HCT116 (cell line): ENCODE results near the gene KMT5C. TPM values are rescaled to one million over a fixed set of nuclear protein-coding genes. Genes with fewer than 3 reads are reported as not detected.

Experiments used
- ATAC-seq: fragments of 200-7000 bp; cut with Tn5 transposase; 2 replicates; pipeline ENCODE4 v1.9.1; 2020; ENCODE audit warnings: mild to moderate bottlenecking, moderate library complexity
- BruUV-seq: library from RNA; stranded (reverse); fragments of 400-500 nt; replicated peaks from 2 replicates; lab custom pipeline; 2021; lab: Mats Ljungman, UMichigan
- CTCF ChIA-PET: fragments of 300-600 bp; sonication (Branson Sonifier 250); formaldehyde crosslinking; loops from one replicate; lab custom pipeline; 2021; ENCODE audit warnings: antibody characterized with exemption; lab: Charles Lee
- POLR2A ChIA-PET: fragments of 300-600, 350-600 bp; sonication (Branson Sonifier 250); formaldehyde crosslinking; loops from one replicate; lab custom pipeline; 2021; ENCODE audit warnings: antibody characterized with exemption; lab: Charles Lee
- RAD21 ChIA-PET, 2 experiments: fragments of 300-600 bp; sonication (Branson Sonifier 250); formaldehyde crosslinking; loops; one replicate each; lab custom pipeline; 2023; ENCODE audit warnings: low total read pairs in 2 of 2; ENCODE audit not compliant: uncharacterized antibody in 2 of 2, unreplicated experiment in 2 of 2, low non-redundant PET in 1 of 2; lab: Charles Lee
- DNase-seq: peaks from one replicate; pipeline ENCODE4 v3.0.0-alpha.2; 2010; ENCODE audit warnings: low read depth, low spot score
- H2AFZ ChIP-seq: fragments of 200-600 bp; shearing (Covaris generic), sonication (generic); 2 replicates; pipeline ENCODE4 v1.6.1; 2017; ENCODE audit warnings: low read depth, mixed run types, mixed read lengths, antibody characterized with exemption, low read length; ENCODE audit not compliant: poor library complexity, severe bottlenecking
- H3K27ac ChIP-seq: 2 replicates; pipeline ENCODE4 v1.5.1; 2012; ENCODE audit warnings: low read depth, low read length
- H3K27me3 ChIP-seq: fragments of 200-600 bp; sonication (generic); 2 replicates; pipeline ENCODE4 v1.6.1; 2016; ENCODE audit warnings: mixed run types, low read length, mixed read lengths; ENCODE audit not compliant: insufficient read depth
- H3K36me3 ChIP-seq, 2 experiments: fragments of 200-500 bp in 1 of 2; fragments of 200-600 bp in 1 of 2; sonication (Bioruptor generic) in 1 of 2; sonication (generic) in 1 of 2; 2 replicates each; pipeline versions ENCODE4 v1.5.1 to v1.6.1; 2014 to 2016; ENCODE audit warnings: low read length in 2 of 2, inconsistent platforms in 1 of 2, mixed read lengths in 1 of 2, mixed run types in 1 of 2; ENCODE audit not compliant: insufficient read depth in 2 of 2, control insufficient read depth in 1 of 2
- H3K4me1 ChIP-seq, 2 experiments: fragments of 200-600 bp in 1 of 2; sonication (generic) in 1 of 2; 2 replicates each; pipeline versions ENCODE4 v1.5.1 to v1.6.1; 2012 to 2017; ENCODE audit warnings: low read length in 2 of 2, inconsistent platforms in 1 of 2, mild to moderate bottlenecking in 1 of 2, mixed read lengths in 1 of 2, mixed run types in 1 of 2, moderate library complexity in 1 of 2; ENCODE audit not compliant: insufficient read depth in 2 of 2, control insufficient read depth in 1 of 2
- H3K4me2 ChIP-seq: fragments of 200-600 bp; sonication (generic); 2 replicates; pipeline ENCODE4 v1.6.1; 2017; ENCODE audit warnings: mixed run types, low read length, mixed read lengths
- H3K4me3 ChIP-seq, 2 experiments: fragments of 200-600 bp in 1 of 2; sonication (generic) in 1 of 2; replicated peaks in 1 of 2; 2 replicates each; pipeline ENCODE4 v1.5.1; 2011 to 2016; ENCODE audit warnings: low read length in 2 of 2, control low read depth in 1 of 2, low read depth in 1 of 2, mild to moderate bottlenecking in 1 of 2, mixed read lengths in 1 of 2, mixed run types in 1 of 2
- H3K79me2 ChIP-seq: fragments of 200-600 bp; sonication (generic); 2 replicates; pipeline ENCODE4 v1.6.1; 2017; ENCODE audit warnings: mild to moderate bottlenecking, mixed run types, low read length, moderate library complexity, mixed read lengths; ENCODE audit not compliant: insufficient read depth
- H3K9ac ChIP-seq: fragments of 200-600 bp; sonication (generic); 2 replicates; pipeline ENCODE4 v1.6.1; 2016; ENCODE audit warnings: low read length, mixed read lengths
- H3K9me2 ChIP-seq: fragments of 200-600 bp; sonication (generic), shearing (Covaris generic); 2 replicates; pipeline ENCODE4 v1.6.1; 2017; ENCODE audit warnings: mixed run types, mild to moderate bottlenecking, moderate library complexity; ENCODE audit not compliant: insufficient read depth
- H3K9me3 ChIP-seq, 2 experiments: fragments of 200-500 bp in 1 of 2; fragments of 200-600 bp in 1 of 2; sonication (Bioruptor generic) in 1 of 2; sonication (generic) in 1 of 2; 2 replicates each; pipeline ENCODE4 v1.6.1; 2014 to 2017; ENCODE audit warnings: low read length in 2 of 2, mixed read lengths in 2 of 2, inconsistent platforms in 1 of 2, low read depth in 1 of 2, mild to moderate bottlenecking in 1 of 2, mixed run types in 1 of 2, moderate library complexity in 1 of 2; ENCODE audit not compliant: control insufficient read depth in 1 of 2, insufficient read depth in 1 of 2
- H4K20me1 ChIP-seq: fragments of 200-600 bp; sonication (generic), shearing (Covaris generic); 2 replicates; pipeline ENCODE4 v1.6.1; 2017; ENCODE audit warnings: mixed run types, mild to moderate bottlenecking, moderate library complexity; ENCODE audit not compliant: insufficient read depth
- ELF1 ChIP-seq: IDR thresholded peaks from 2 replicates; pipeline ENCODE4 v1.6.1; 2012; ENCODE audit warnings: low read depth, borderline replicate concordance
- EZH2 ChIP-seq: fragments of 200-600 bp; sonication (generic); IDR thresholded peaks from 2 replicates; pipeline ENCODE4 v1.6.1; 2017; ENCODE audit warnings: antibody characterized with exemption, mixed run types
- EZH2phosphoT487 ChIP-seq: fragments of 200-600 bp; IDR thresholded peaks from 2 replicates; pipeline ENCODE4 v1.6.1; 2018; ENCODE audit warnings: antibody characterized with exemption, borderline replicate concordance
- FOSL1 ChIP-seq: IDR thresholded peaks from 2 replicates; pipeline ENCODE4 v1.6.1; 2012; ENCODE audit warnings: low read depth
- MAX ChIP-seq: IDR thresholded peaks from 2 replicates; pipeline ENCODE4 v1.6.1; 2012
- POLR2A ChIP-seq: IDR thresholded peaks from 2 replicates; pipeline ENCODE4 v1.7.0; 2011; ENCODE audit warnings: borderline replicate concordance; ENCODE audit not compliant: insufficient read depth, insufficient read length; ENCODE audit errors: extremely low read depth
- POLR2AphosphoS5 ChIP-seq: IDR thresholded peaks from 2 replicates; pipeline ENCODE4 v1.6.1; 2011; ENCODE audit warnings: mild to moderate bottlenecking, low read depth, low read length, moderate library complexity
- RAD21 ChIP-seq: IDR thresholded peaks from 2 replicates; pipeline ENCODE4 v1.6.1; 2012; ENCODE audit warnings: low read depth, mild to moderate bottlenecking
- SIN3A ChIP-seq: IDR thresholded peaks from 2 replicates; pipeline ENCODE4 v1.6.1; 2012; ENCODE audit warnings: low read depth
- SP1 ChIP-seq: IDR thresholded peaks from 2 replicates; pipeline ENCODE4 v1.6.1; 2012; ENCODE audit warnings: low read depth
- TCF7L2 ChIP-seq: IDR thresholded peaks from 2 replicates; pipeline ENCODE4 v1.7.0; 2011; ENCODE audit warnings: borderline replicate concordance, inconsistent platforms; ENCODE audit not compliant: insufficient read depth, insufficient read length; ENCODE audit errors: extremely low read depth
- YY1 ChIP-seq: IDR thresholded peaks from 2 replicates; pipeline ENCODE4 v1.6.1; 2011; ENCODE audit warnings: low read length, low read depth, moderate library complexity, mild to moderate bottlenecking; ENCODE audit not compliant: insufficient replicate concordance; ENCODE audit errors: extremely low read depth
- ZNF274 ChIP-seq: fragments of 200-500 bp; sonication (Bioruptor generic); IDR thresholded peaks from 2 replicates; pipeline ENCODE4 v1.6.1; 2014; ENCODE audit warnings: mild to moderate bottlenecking, low read depth, low read length, inconsistent platforms
- intact Hi-C: fragments of 100-400 bp; cut with micrococcal nuclease; formaldehyde crosslinking; loops from 2 replicates; pipeline ENCODE4 v1.10.0; 2022
- total RNA-seq: library from RNA; stranded (reverse); gene quantifications from one replicate; pipeline ENCODE4 v1.2.1, GENCODE V29; 2021; ENCODE audit not compliant: unreplicated experiment
- TF ChIP-seq, protein P1 (sequence below): IDR thresholded peaks from 2 replicates; pipeline ENCODE4 v1.6.1; 2011; ENCODE audit warnings: mild to moderate bottlenecking, low read length, moderate library complexity; ENCODE audit not compliant: insufficient replicate concordance; ENCODE audit errors: extremely low read depth
- TF ChIP-seq, protein P2 (sequence below): IDR thresholded peaks from 2 replicates; pipeline ENCODE4 v1.6.1; 2012; ENCODE audit warnings: low read depth
- TF ChIP-seq, protein P3 (sequence below), 3 experiments: fragments of 200-600 bp in 1 of 3; sonication (generic) in 1 of 3; IDR thresholded peaks in 2 of 3; conservative IDR thresholded peaks in 1 of 3; 2 replicates each; pipeline ENCODE4 v1.5.1; 2012 to 2017; ENCODE audit warnings: low read depth in 2 of 3, low read length in 2 of 3, antibody characterized with exemption in 1 of 3, borderline replicate concordance in 1 of 3, control low read depth in 1 of 3, mild to moderate bottlenecking in 1 of 3, mixed read lengths in 1 of 3, mixed run types in 1 of 3, moderate library complexity in 1 of 3; ENCODE audit not compliant: insufficient read depth in 1 of 3

KMT5C gene
- total RNA-seq, 1 experiment from 2014 or later: 27.5 TPM

DNA sequence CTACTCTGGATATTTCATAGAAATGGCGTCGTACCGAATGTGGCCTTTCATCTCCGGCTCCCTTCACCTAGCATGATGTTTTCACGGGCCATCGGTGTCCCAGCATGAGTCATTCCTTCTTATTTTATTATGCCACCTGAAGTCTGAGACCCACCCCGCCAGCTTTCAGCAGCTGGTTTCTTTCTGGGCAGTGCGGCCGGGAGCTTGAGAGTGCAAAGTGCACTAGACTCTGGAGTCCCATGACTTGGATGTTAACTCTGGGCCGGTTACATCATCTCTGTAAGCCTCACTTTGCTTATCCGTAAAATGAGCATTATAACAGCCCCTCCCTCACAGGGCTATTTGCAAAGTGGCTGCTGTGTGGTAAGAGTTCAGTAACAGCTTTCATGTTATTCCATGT lies 5.8 kb upstream of the KMT5C start (continued):
- TF ChIP-seq, protein P1, sequence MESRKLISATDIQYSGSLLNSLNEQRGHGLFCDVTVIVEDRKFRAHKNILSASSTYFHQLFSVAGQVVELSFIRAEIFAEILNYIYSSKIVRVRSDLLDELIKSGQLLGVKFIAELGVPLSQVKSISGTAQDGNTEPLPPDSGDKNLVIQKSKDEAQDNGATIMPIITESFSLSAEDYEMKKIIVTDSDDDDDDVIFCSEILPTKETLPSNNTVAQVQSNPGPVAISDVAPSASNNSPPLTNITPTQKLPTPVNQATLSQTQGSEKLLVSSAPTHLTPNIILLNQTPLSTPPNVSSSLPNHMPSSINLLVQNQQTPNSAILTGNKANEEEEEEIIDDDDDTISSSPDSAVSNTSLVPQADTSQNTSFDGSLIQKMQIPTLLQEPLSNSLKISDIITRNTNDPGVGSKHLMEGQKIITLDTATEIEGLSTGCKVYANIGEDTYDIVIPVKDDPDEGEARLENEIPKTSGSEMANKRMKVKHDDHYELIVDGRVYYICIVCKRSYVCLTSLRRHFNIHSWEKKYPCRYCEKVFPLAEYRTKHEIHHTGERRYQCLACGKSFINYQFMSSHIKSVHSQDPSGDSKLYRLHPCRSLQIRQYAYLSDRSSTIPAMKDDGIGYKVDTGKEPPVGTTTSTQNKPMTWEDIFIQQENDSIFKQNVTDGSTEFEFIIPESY: no peak
- TF ChIP-seq POLR2A: no peak
- TF ChIP-seq YY1: no peak
- TF ChIP-seq SIN3A: no peak
- TF ChIP-seq SP1: no peak
- TF ChIP-seq EZH2: no peak

- Histone ChIP-seq H3K27me3 (no peaks in the 10 kb centered on the region), H4K20me1 (no peaks in the 10 kb centered on the region), H3K4me1 (peaks cover 7 to 31% of the 10 kb centered on the region in 2 experiments), H3K9ac (no peak overlapping the region), H3K9me2 (no peaks in the 10 kb centered on the region), H3K4me2 (no peak overlapping the region), H2AFZ (no peak overlapping the region), H3K9me3 (no peaks in the 10 kb centered on the region), H3K27ac (no peak overlapping the region), H3K4me3 (no peak overlapping the region), H3K36me3 (no peaks in the 10 kb centered on the region), H3K79me2 (peaks cover 9% of the 10 kb centered on the region; the same call in 1 of the 2 replicates)
- intact Hi-C loops: no loop called here
- ChIA-PET CTCF (no interaction called here), POLR2A (no interaction called here), RAD21 (no interaction called here)
- ATAC-seq (no peak), DNase-seq (no peak)
- TF ChIP-seq ELF1 (no peak), YY1 (no peak), POLR2AphosphoS5 (no peak), SIN3A (no peak), SP1 (no peak), ZNF274 (no peak), RAD21 (no peak), FOSL1 (no peak), TCF7L2 (no peak), EZH2phosphoT487 (no peak), MAX (no peak)
- TF ChIP-seq, protein P2, sequence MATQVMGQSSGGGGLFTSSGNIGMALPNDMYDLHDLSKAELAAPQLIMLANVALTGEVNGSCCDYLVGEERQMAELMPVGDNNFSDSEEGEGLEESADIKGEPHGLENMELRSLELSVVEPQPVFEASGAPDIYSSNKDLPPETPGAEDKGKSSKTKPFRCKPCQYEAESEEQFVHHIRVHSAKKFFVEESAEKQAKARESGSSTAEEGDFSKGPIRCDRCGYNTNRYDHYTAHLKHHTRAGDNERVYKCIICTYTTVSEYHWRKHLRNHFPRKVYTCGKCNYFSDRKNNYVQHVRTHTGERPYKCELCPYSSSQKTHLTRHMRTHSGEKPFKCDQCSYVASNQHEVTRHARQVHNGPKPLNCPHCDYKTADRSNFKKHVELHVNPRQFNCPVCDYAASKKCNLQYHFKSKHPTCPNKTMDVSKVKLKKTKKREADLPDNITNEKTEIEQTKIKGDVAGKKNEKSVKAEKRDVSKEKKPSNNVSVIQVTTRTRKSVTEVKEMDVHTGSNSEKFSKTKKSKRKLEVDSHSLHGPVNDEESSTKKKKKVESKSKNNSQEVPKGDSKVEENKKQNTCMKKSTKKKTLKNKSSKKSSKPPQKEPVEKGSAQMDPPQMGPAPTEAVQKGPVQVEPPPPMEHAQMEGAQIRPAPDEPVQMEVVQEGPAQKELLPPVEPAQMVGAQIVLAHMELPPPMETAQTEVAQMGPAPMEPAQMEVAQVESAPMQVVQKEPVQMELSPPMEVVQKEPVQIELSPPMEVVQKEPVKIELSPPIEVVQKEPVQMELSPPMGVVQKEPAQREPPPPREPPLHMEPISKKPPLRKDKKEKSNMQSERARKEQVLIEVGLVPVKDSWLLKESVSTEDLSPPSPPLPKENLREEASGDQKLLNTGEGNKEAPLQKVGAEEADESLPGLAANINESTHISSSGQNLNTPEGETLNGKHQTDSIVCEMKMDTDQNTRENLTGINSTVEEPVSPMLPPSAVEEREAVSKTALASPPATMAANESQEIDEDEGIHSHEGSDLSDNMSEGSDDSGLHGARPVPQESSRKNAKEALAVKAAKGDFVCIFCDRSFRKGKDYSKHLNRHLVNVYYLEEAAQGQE: no peak
- TF ChIP-seq, protein P3, sequence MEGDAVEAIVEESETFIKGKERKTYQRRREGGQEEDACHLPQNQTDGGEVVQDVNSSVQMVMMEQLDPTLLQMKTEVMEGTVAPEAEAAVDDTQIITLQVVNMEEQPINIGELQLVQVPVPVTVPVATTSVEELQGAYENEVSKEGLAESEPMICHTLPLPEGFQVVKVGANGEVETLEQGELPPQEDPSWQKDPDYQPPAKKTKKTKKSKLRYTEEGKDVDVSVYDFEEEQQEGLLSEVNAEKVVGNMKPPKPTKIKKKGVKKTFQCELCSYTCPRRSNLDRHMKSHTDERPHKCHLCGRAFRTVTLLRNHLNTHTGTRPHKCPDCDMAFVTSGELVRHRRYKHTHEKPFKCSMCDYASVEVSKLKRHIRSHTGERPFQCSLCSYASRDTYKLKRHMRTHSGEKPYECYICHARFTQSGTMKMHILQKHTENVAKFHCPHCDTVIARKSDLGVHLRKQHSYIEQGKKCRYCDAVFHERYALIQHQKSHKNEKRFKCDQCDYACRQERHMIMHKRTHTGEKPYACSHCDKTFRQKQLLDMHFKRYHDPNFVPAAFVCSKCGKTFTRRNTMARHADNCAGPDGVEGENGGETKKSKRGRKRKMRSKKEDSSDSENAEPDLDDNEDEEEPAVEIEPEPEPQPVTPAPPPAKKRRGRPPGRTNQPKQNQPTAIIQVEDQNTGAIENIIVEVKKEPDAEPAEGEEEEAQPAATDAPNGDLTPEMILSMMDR (IDR thresholded peaks at IDR 0.05 in 2 of 3, conservative IDR thresholded peaks at IDR 0.05 in 1 of 3; ENCODE audit: borderline replicate concordance in 1 of 3, insufficient read depth in 1 of 3, low read depth in 2 of 3, low read length in 2 of 3): no peak
- BruUV-seq: no TSS peak
Observed at GRCh38 chr19:55336101-55336500, 3.6 kb upstream of the KMT5C start.
